GM21576 (cell line): ENCODE data around the gene SLC44A1.
A peak's percentile ranks its signal among the peaks of the same experiment; 100 is the strongest.

Source experiments
- ATAC-seq: cut with Tn5 transposase; IDR thresholded peaks from one replicate; pipeline ENCODE4 v1.9.1; 2021; ENCODE audit warnings: mild to moderate bottlenecking, moderate library complexity; ENCODE audit not compliant: unreplicated experiment

Gene SLC44A1

GRCh38 chr9:105376893-105377292 lies 132.4 kb downstream of the SLC44A1 start:
- no peak for ATAC-seq

- ATAC-seq, result peak; percentile 99
These were observed 141.0 kb downstream of the SLC44A1 start for GRCh38 chr9:105385381-105385985.

- no peak for ATAC-seq
These were observed 145.3 kb downstream of the SLC44A1 start for GRCh38 chr9:105389796-105390195.

GRCh38 chr9:105390871-105391270 lies 146.4 kb downstream of the SLC44A1 start:
- no peak for ATAC-seq

GRCh38 chr9:105391288-105391687 lies 146.8 kb downstream of the SLC44A1 start:
- no peak for ATAC-seq

- ATAC-seq, result no peak
These were observed 148.1 kb downstream of the SLC44A1 start for GRCh38 chr9:105392531-105392930.

- no peak for ATAC-seq
These were observed 149.3 kb downstream of the SLC44A1 start for GRCh38 chr9:105393576-105394344.

- ATAC-seq, result no peak
These were observed 152.0 kb downstream of the SLC44A1 start for GRCh38 chr9:105396441-105396840.

GRCh38 chr9:105396901-105397300 lies 152.4 kb downstream of the SLC44A1 start:
- ATAC-seq, result no peak

GRCh38 chr9:105399117-105399516 lies 154.7 kb downstream of the SLC44A1 start:
- ATAC-seq, result no peak

- ATAC-seq, result no peak
These were observed 157.2 kb downstream of the SLC44A1 start for GRCh38 chr9:105401651-105402050.

- no peak for ATAC-seq
These were observed 159.2 kb downstream of the SLC44A1 start for GRCh38 chr9:105403552-105404248.

- peak; percentile 85 for ATAC-seq
These were observed 161.2 kb downstream of the SLC44A1 start for GRCh38 chr9:105405514-105406131.

GRCh38 chr9:105406369-105406768 lies 161.9 kb downstream of the SLC44A1 start:
- ATAC-seq, result no peak

- no peak for ATAC-seq
These were observed 169.1 kb downstream of the SLC44A1 start for GRCh38 chr9:105413525-105413924.

GRCh38 chr9:105414947-105415661 lies 170.7 kb downstream of the SLC44A1 start:
- peak; percentile 56 for ATAC-seq

- no peak for ATAC-seq
These were observed 171.2 kb downstream of the SLC44A1 start for GRCh38 chr9:105415662-105415980.

- peak; percentile 80 for ATAC-seq
These were observed 172.4 kb downstream of the SLC44A1 start for GRCh38 chr9:105416840-105417239.

GRCh38 chr9:105418588-105419500 lies 174.4 kb downstream of the SLC44A1 start:
- no peak for ATAC-seq
